ENCODE measurements around the gene ZMAT5. TPM values are rescaled to one million over a fixed set of nuclear protein-coding genes. Genes with fewer than 3 reads are reported as not detected.

ZMAT5 gene
- total and polyA plus RNA-seq, 10 of the 15 experiments (the other 5 are each of a cell fraction or from before 2014, with no cell fraction given) = 2.3 to 43.0 (median 21.9) TPM

- no peak for ATAC-seq
- no peak for DNase-seq (ENCODE audit: low read depth, low spot score)
- Histone ChIP-seq H4K20me1 (ENCODE audit: control insufficient read depth, insufficient read depth) (no peaks in the 10 kb centered on the region), H3K27me3 (replicated peaks in 1 of 2; ENCODE audit: control insufficient read depth in 2 of 2, insufficient read depth in 2 of 2, low read length in 1 of 2) (no peaks in the 10 kb centered on the region), H3K9ac (ENCODE audit: control insufficient read depth, insufficient read depth, low read length) (no peak overlapping the region), H3K36me3 (ENCODE audit: control insufficient read depth in 2 of 2, insufficient read depth in 2 of 2, low read length in 1 of 2) (no peaks in the 10 kb centered on the region), H3K4me1 (ENCODE audit: control insufficient read depth, insufficient read depth, low read length) (no peaks in the 10 kb centered on the region), H2AFZ (ENCODE audit: control insufficient read depth, low read depth, low read length) (no peak overlapping the region), H3K27ac (ENCODE audit: control insufficient read depth, insufficient read depth) (no peak overlapping the region), H3K79me2 (ENCODE audit: control insufficient read depth, insufficient read depth, low read length) (no peaks in the 10 kb centered on the region), H3K9me3 (replicated peaks; ENCODE audit: control insufficient read depth, insufficient read depth, low read length) (no peaks in the 10 kb centered on the region), H3K4me3 (no peak overlapping the region), H3K4me2 (ENCODE audit: control insufficient read depth, insufficient read depth) (no peak overlapping the region)
- FAIRE-seq = no peak
- WGBS (ENCODE audit: insufficient coverage, insufficient replicate concordance, low lambda C conversion rate, missing lambda C conversion rate) = 59% methylated on average over 5 of the region's 5 CpGs
- intact Hi-C loops (cut with micrococcal nuclease; ENCODE audit: unreplicated experiment) (no loop called here), in situ Hi-C loops (cut with MboI) (no loop called here)
- ChIA-PET CTCF (interaction anchor here (1.1 kb wide), 2 partner anchors 225 to 226 kb away, joined by 3 read pairs; no protein-coding TSS in a partner anchor), RAD21 (ENCODE audit: unreplicated experiment) (no interaction called here), SMC1A (ENCODE audit: uncharacterized antibody, unreplicated experiment) (no interaction called here), POLR2A (interaction anchor here (0.6 kb wide), 2 partner anchors 95 to 313 kb away, joined by 3 to 5 read pairs; no protein-coding TSS in a partner anchor)
- no TSS peak for BruUV-seq (replicated peaks)
- TF ChIP-seq JUND (IDR thresholded peaks at IDR 0.05; ENCODE audit: low read depth, low read length) (no peak), SKIL (IDR thresholded peaks at IDR 0.05; ENCODE audit: low read depth, poor library complexity, severe bottlenecking) (no peak), CBX5 (IDR thresholded peaks at IDR 0.05; ENCODE audit: low read depth) (no peak), ZBED1 (IDR thresholded peaks at IDR 0.05; ENCODE audit: borderline replicate concordance) (no peak)
- TF ChIP-seq, protein P1, sequence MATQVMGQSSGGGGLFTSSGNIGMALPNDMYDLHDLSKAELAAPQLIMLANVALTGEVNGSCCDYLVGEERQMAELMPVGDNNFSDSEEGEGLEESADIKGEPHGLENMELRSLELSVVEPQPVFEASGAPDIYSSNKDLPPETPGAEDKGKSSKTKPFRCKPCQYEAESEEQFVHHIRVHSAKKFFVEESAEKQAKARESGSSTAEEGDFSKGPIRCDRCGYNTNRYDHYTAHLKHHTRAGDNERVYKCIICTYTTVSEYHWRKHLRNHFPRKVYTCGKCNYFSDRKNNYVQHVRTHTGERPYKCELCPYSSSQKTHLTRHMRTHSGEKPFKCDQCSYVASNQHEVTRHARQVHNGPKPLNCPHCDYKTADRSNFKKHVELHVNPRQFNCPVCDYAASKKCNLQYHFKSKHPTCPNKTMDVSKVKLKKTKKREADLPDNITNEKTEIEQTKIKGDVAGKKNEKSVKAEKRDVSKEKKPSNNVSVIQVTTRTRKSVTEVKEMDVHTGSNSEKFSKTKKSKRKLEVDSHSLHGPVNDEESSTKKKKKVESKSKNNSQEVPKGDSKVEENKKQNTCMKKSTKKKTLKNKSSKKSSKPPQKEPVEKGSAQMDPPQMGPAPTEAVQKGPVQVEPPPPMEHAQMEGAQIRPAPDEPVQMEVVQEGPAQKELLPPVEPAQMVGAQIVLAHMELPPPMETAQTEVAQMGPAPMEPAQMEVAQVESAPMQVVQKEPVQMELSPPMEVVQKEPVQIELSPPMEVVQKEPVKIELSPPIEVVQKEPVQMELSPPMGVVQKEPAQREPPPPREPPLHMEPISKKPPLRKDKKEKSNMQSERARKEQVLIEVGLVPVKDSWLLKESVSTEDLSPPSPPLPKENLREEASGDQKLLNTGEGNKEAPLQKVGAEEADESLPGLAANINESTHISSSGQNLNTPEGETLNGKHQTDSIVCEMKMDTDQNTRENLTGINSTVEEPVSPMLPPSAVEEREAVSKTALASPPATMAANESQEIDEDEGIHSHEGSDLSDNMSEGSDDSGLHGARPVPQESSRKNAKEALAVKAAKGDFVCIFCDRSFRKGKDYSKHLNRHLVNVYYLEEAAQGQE (IDR thresholded peaks at IDR 0.05; ENCODE audit: low read depth, low read length) = no peak
These were observed 13.4 kb upstream of the ZMAT5 start for GRCh38 chr22:29780220-29780619.

All from GM12878 (cell line).